Thyroid gland (tissue), 4 donors: ENCODE results near the gene RNF13. TPM values are rescaled to one million over a fixed set of nuclear protein-coding genes. Genes with fewer than 3 reads are reported as not detected.

Experiments
- DNase-seq, 2 donors: peaks; one replicate each; pipeline ENCODE4 v3.0.0-alpha.2; 2019
- H3K27ac ChIP-seq, 3 donors: fragments of 200-600 bp; sonication (generic); 1 replicate in 2 of 3; 2 replicates in 1 of 3; pipeline ENCODE4 v1.5.1; 2016 to 2019; ENCODE audit warnings: mild to moderate bottlenecking in 1 of 3, moderate library complexity in 1 of 3
- H3K27me3 ChIP-seq: fragments of 200-600 bp; sonication (generic); one replicate; pipeline ENCODE4 v1.5.1; 2019
- H3K36me3 ChIP-seq, 2 donors: fragments of 200-600 bp; sonication (generic); one replicate each; pipeline ENCODE4 v1.5.1; 2016 to 2019
- H3K4me1 ChIP-seq, 2 donors: fragments of 200-600 bp; sonication (generic); one replicate each; pipeline ENCODE4 v1.5.1; 2017 to 2019
- H3K4me3 ChIP-seq, 3 donors: fragments of 200-600 bp; sonication (generic); replicated peaks in 1 of 3; 1 replicate in 2 of 3; 2 replicates in 1 of 3; pipeline ENCODE4 v1.5.1; 2016; ENCODE audit warnings: mild to moderate bottlenecking in 1 of 3
- H3K9me3 ChIP-seq: fragments of 200-600 bp; sonication (generic); one replicate; pipeline ENCODE4 v1.5.1; 2017
- CTCF ChIP-seq, 6 experiments: fragments of 200-600 bp in 3 of 6; fragments of 450-650 bp in 3 of 6; sonication (generic) in 3 of 6; IDR thresholded peaks; one replicate each; pipeline ENCODE4 v1.5.1; 2016 to 2019; ENCODE audit warnings: antibody characterized with exemption in 6 of 6, mild to moderate bottlenecking in 2 of 6, inconsistent platforms in 1 of 6, moderate library complexity in 1 of 6
- POLR2A ChIP-seq, 2 donors: fragments of 450-650 bp; IDR thresholded peaks; one replicate each; pipeline ENCODE4 v1.6.1; 2017; ENCODE audit warnings: antibody characterized with exemption in 2 of 2, mild to moderate bottlenecking in 2 of 2, moderate library complexity in 1 of 2
- WGBS, 2 donors: methylation state at CpG; one replicate each; pipeline ENCODE4 v1.1.5; 2017; 5-methylcytosine and 5-hydroxymethylcytosine counted together
- intact Hi-C: fragments of 100-400 bp; cut with DNase I; formaldehyde crosslinking; loops from one replicate; pipeline ENCODE4 v1.15.1; 2023
- total RNA-seq, 4 donors: library from RNA; depleted of rRNA; stranded (reverse); fragments of >200 nt; gene quantifications; one replicate each; pipeline ENCODE4 v1.2.3, GENCODE V29; 2016

The RNF13 gene
- total RNA-seq, 4 donors from 2014 or later = 106 to 161 (median 127) TPM

DNA sequence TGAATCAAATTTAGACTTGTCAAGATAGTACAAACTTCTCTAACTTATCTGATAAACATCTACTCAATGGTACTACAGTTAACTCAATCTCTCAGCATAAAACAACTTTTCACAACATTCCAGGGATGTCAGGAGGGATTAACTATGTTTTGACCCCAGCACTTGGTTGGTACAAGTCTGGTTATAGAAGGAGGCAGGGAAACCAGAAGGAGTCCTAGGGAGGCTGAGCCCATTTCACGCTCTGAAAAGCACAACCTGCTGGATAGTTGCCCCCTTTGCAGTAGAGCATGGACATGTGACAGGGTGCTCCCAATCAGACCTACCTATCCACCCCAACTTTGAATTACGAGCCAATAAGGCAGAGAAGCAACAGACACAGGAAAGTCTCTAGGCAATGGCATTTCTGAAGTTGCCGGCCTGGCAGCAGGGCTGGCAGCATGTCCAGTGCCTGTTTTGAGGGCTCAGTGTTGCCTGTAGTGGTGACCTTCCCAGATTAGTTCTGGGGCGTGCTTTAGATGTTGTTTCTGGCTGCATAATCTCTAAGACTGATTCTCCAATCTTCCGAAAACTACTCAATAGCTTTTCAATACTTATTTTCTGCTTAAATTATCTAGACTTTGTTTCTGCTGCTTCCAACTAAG is 28.8 kb upstream of the RNF13 start:
- intact Hi-C loops = no loop called here
- Histone ChIP-seq H3K4me1 (peaks cover 7 to 20% of the 10 kb centered on the region in 2 donors), H3K36me3 (no peaks in the 10 kb centered on the region), H3K4me3 (no peak overlapping the region), H3K27me3 (no peaks in the 10 kb centered on the region), H3K27ac (peak overlapping the region; percentile 40 to 64 (median 48)), H3K9me3 (no peaks in the 10 kb centered on the region)
- peak in 1 of 2 donors; percentile 8 for DNase-seq
- 74 to 85% methylated on average over 5 of the region's 5 CpGs for WGBS, 2 donors
- TF ChIP-seq POLR2A (IDR thresholded peaks at IDR 0.05) (no peak), CTCF (IDR thresholded peaks at IDR 0.05) (no peak)

DNA sequence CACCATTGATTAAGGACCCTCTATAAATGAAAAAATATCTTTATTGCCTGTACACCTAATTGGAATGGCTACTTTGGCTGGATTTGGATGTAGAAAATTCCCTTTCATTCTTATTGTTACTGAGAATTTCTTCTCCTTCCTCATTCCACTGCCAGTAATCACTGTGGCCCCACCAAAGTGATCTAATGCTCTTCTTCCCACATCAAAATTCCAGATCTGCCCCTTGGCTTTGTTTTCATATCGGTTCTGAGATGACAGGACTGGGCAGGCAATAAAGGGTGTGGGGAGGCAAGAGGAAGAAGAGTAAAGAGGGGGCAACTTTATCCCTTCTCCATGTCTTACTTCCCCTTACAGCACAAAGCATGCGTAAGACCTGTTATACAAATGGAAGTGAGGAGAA is 22.7 kb upstream of the RNF13 start:
- H3K27ac ChIP-seq = no peak overlapping the region
- no peaks in the 10 kb centered on the region for H3K27me3 ChIP-seq
- no peaks in the 10 kb centered on the region for H3K36me3 ChIP-seq
- TF ChIP-seq POLR2A (IDR thresholded peaks at IDR 0.05) (no peak), CTCF (IDR thresholded peaks at IDR 0.05) (no peak)
- H3K9me3 ChIP-seq = no peaks in the 10 kb centered on the region
- intact Hi-C loops = no loop called here
- no peak overlapping the region for H3K4me3 ChIP-seq
- no peak for DNase-seq
- no peaks in the 10 kb centered on the region for H3K4me1 ChIP-seq
- WGBS, 2 donors = 80 to 83% methylated on average over 2 of the region's 2 CpGs

- H3K4me3 ChIP-seq = no peak overlapping the region
- no peak for TF ChIP-seq CTCF (IDR thresholded peaks at IDR 0.05)
- TF ChIP-seq POLR2A (IDR thresholded peaks at IDR 0.05) = no peak
- no peaks in the 10 kb centered on the region for H3K36me3 ChIP-seq
- H3K4me1 ChIP-seq = no peaks in the 10 kb centered on the region
- no peak overlapping the region for H3K27ac ChIP-seq
- H3K27me3 ChIP-seq = no peaks in the 10 kb centered on the region
- 77 to 86% methylated on average over 3 of the region's 3 CpGs for WGBS, 2 donors
- intact Hi-C loops = no loop called here
- H3K9me3 ChIP-seq = no peaks in the 10 kb centered on the region
- no peak for DNase-seq
These were observed 22.3 kb upstream of the RNF13 start for GRCh38 chr3:149790698-149791097.

- intact Hi-C loops = no loop called here
- H3K4me3 ChIP-seq = no peak within 1 kb of the TSS
- TF ChIP-seq POLR2A (IDR thresholded peaks at IDR 0.05) = no peak
- no peak for TF ChIP-seq CTCF (IDR thresholded peaks at IDR 0.05)
- DNase-seq = no peak
- H3K27ac ChIP-seq = no peak within 1 kb of the TSS
- no peaks in the 10 kb centered on the region for H3K36me3 ChIP-seq
- H3K4me1 ChIP-seq = no peaks in the 10 kb centered on the region
- 89 to 97% methylated on average over 4 of the region's 4 CpGs for WGBS, 2 donors
- H3K27me3 ChIP-seq = no peaks in the 10 kb centered on the region
- no peaks in the 10 kb centered on the region for H3K9me3 ChIP-seq
These were observed 20.4 kb upstream of the RNF13 start, which contains the start of gene ANKUB1 for GRCh38 chr3:149792452-149793270. TSS of gene ANKUB1 (minus strand) at chr3:149792554. CDS start at chr3:149792366, 188 bp downstream.

- Histone ChIP-seq H3K4me3 (no peak overlapping the region), H3K4me1 (no peaks in the 10 kb centered on the region), H3K27me3 (no peaks in the 10 kb centered on the region), H3K27ac (no peak overlapping the region), H3K36me3 (no peaks in the 10 kb centered on the region), H3K9me3 (no peaks in the 10 kb centered on the region)
- intact Hi-C loops = no loop called here
- TF ChIP-seq POLR2A (IDR thresholded peaks at IDR 0.05) = no peak
- no peak for TF ChIP-seq CTCF (IDR thresholded peaks at IDR 0.05)
- no peak for DNase-seq
- 86 to 98% methylated on average over 1 of the region's 1 CpG for WGBS, 2 donors
These were observed 17.0 kb upstream of the RNF13 start for GRCh38 chr3:149796026-149796425.
